ENCODE measurements around the gene TRIM9. TPM values are rescaled to one million over a fixed set of nuclear protein-coding genes. Genes with fewer than 3 reads are reported as not detected.
A peak's percentile ranks its signal among the peaks of the same experiment; 100 is the strongest.

Gene TRIM9
- total and polyA plus RNA-seq, 2 of the 4 experiments (the other 2 are of a cell fraction): under 0.01 to 0.09 TPM

GRCh38 chr14:50964683-50965390 lies 130.1 kb downstream of the TRIM9 start:
- no peak; the same call in 1 of the 2 replicates for TF ChIP-seq BHLHE40 (IDR thresholded peaks at IDR 0.05; ENCODE audit: low read depth, low read length)
- no peak for TF ChIP-seq MXI1 (IDR thresholded peaks at IDR 0.05; ENCODE audit: borderline replicate concordance, low read depth, low read length)
- TF ChIP-seq POLR2A (IDR thresholded peaks at IDR 0.05; ENCODE audit: low read depth, low read length): no peak
- no peak for TF ChIP-seq SMC3 (IDR thresholded peaks at IDR 0.05; ENCODE audit: low read depth, low read length)
- no peak for TF ChIP-seq MAZ (IDR thresholded peaks at IDR 0.05; ENCODE audit: borderline replicate concordance, low read depth, low read length)
- no peak for TF ChIP-seq CEBPB (IDR thresholded peaks at IDR 0.05; ENCODE audit: low read depth, low read length)
- no peak for TF ChIP-seq MAFK (IDR thresholded peaks at IDR 0.05; ENCODE audit: low read depth, low read length)
- TF ChIP-seq CTCF (conservative IDR thresholded peaks at IDR 0.05; ENCODE audit: low read depth, low read length): no peak
- no peak for TF ChIP-seq ELK1 (IDR thresholded peaks at IDR 0.05; ENCODE audit: borderline replicate concordance, low read depth, low read length)
- TF ChIP-seq RAD21 (IDR thresholded peaks at IDR 0.05; ENCODE audit: low read length): no peak
- H4K5ac ChIP-seq (ENCODE audit: low read depth, low read length): peak overlapping the region; percentile 72; the same call in 1 of the 2 replicates
- H2BK15ac ChIP-seq (ENCODE audit: low read depth, low read length): peak overlapping the region; percentile 45; the same call in 2 of the 3 replicates
- no peak overlapping the region for H2AK9ac ChIP-seq (replicated peaks; ENCODE audit: low read depth, low read length, poor library complexity)
- BruUV-seq (replicated peaks): no TSS peak
- peaks cover 5% of the 10 kb centered on the region; the same call in 1 of the 2 replicates for H4K20me1 ChIP-seq (ENCODE audit: insufficient read depth, low read length)
- H2BK20ac ChIP-seq (ENCODE audit: low read depth, low read length): peak overlapping the region; percentile 81
- ChIA-PET CTCF (no interaction called here), POLR2A (ENCODE audit: unreplicated experiment) (no interaction called here)
- dilution Hi-C loops (cut with HindIII; ENCODE audit: low sequenced_read_pairs, unreplicated experiment) (no loop called here), intact Hi-C loops (cut with micrococcal nuclease) (no loop called here), in situ Hi-C loops (cut with MboI; ENCODE audit: low sequenced_read_pairs) (no loop called here)
- H3K27ac ChIP-seq (ENCODE audit: insufficient read depth, low read length): peak overlapping the region; percentile 80; the same call in 1 of the 2 replicates
- H2AFZ ChIP-seq (replicated peaks; ENCODE audit: low read length, poor library complexity): no peak overlapping the region
- no peaks in the 10 kb centered on the region for H3K79me1 ChIP-seq (ENCODE audit: low read depth in 1 of 2, low read length in 2 of 2)
- H4K8ac ChIP-seq (ENCODE audit: low read depth in 2 of 2, low read length in 2 of 2): peak overlapping the region; percentile 20 to 43; a peak in 1 of 4 replicates
- H3K9me1 ChIP-seq (ENCODE audit: insufficient read depth, low read length): peaks cover 13% of the 10 kb centered on the region
- no peak overlapping the region for H3K4me3 ChIP-seq (ENCODE audit: insufficient read depth, low read depth, low read length)
- H3K9ac ChIP-seq (ENCODE audit: low read depth, low read length): no peak overlapping the region
- no peaks in the 10 kb centered on the region for H3K36me3 ChIP-seq (ENCODE audit: control insufficient read depth, insufficient read depth, low read length)
- peak overlapping the region; percentile 92 for H2BK5ac ChIP-seq (ENCODE audit: low read depth, low read length, poor library complexity, severe bottlenecking)
- H3K4me1 ChIP-seq (ENCODE audit: control insufficient read depth, insufficient read depth, low read length): peaks cover 25% of the 10 kb centered on the region
- H3K56ac ChIP-seq (ENCODE audit: extremely low read depth, insufficient read depth, low read length): no peak overlapping the region
- 0 out of 2 replicates have a peak overlapping the region, but pooled peaks have one; percentile 3 for H3K23ac ChIP-seq (ENCODE audit: low read depth, low read length)
- H3K27me3 ChIP-seq (ENCODE audit: control insufficient read depth, insufficient read depth, low read length): peaks cover 1% of the 10 kb centered on the region; the same call in 1 of the 2 replicates
- H3K18ac ChIP-seq (ENCODE audit: low read depth, low read length): peak overlapping the region; percentile 76
- WGBS, 2 experiments (ENCODE audit: extremely low coverage in 2 of 2, insufficient read length in 1 of 2): 10% methylated on average over 2 of the region's 5 CpGs; no CpG with 5 or more reads in 1 of the 2 experiments
- H3K14ac ChIP-seq (replicated peaks; ENCODE audit: low read depth, low read length): peak overlapping the region; percentile 16; the same call in 1 of the 2 replicates
- peak overlapping the region; percentile 35 for H4K91ac ChIP-seq (ENCODE audit: insufficient read depth, low read depth, low read length)
- peak; percentile 99 for DNase-seq
- peak overlapping the region; percentile 49 for H2BK120ac ChIP-seq (ENCODE audit: low read depth, low read length)
- peak; percentile 66 for ATAC-seq (ENCODE audit: low read depth)
- peak overlapping the region; percentile 74 for H3K4ac ChIP-seq (ENCODE audit: low read depth, low read length)
- H3K4me2 ChIP-seq (ENCODE audit: low read depth, low read length): peak overlapping the region; percentile 80
- H2AK5ac ChIP-seq (ENCODE audit: low read depth, low read length): peak overlapping the region; percentile 37; the same call in 1 of the 2 replicates
- H3K9me3 ChIP-seq (ENCODE audit: control insufficient read depth, insufficient read depth, low read length): no peaks in the 10 kb centered on the region

Measured in IMR-90 (cell line).